ENCODE measurements around the gene RIOX2.
"Not testable (repeated sequence)": the region's sequence is repeated elsewhere in the genome, so short reads cannot be mapped to it uniquely, and the experiment has no call there.

RIOX2 gene

DNA sequence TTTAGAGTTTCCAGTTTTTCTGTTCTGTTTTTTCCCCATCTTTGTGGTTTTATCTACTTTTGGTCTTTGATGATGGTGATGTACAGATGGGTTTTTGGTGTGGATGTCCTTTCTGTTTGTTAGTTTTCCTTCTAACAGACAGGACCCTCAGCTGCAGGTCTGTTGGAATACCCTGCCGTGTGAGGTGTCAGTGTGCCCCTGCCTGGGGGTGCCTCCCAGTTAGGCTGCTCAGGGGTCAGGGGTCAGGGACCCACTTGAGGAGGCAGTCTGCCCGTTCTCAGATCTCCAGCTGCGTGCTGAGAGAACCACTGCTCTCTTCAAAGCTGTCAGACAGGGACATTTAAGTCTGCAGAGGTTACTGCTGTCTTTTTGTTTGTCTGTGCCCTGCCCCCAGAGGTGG lies 62.4 kb downstream of the RIOX2 start:
- DNase-seq: not testable (repeated sequence)

DNA sequence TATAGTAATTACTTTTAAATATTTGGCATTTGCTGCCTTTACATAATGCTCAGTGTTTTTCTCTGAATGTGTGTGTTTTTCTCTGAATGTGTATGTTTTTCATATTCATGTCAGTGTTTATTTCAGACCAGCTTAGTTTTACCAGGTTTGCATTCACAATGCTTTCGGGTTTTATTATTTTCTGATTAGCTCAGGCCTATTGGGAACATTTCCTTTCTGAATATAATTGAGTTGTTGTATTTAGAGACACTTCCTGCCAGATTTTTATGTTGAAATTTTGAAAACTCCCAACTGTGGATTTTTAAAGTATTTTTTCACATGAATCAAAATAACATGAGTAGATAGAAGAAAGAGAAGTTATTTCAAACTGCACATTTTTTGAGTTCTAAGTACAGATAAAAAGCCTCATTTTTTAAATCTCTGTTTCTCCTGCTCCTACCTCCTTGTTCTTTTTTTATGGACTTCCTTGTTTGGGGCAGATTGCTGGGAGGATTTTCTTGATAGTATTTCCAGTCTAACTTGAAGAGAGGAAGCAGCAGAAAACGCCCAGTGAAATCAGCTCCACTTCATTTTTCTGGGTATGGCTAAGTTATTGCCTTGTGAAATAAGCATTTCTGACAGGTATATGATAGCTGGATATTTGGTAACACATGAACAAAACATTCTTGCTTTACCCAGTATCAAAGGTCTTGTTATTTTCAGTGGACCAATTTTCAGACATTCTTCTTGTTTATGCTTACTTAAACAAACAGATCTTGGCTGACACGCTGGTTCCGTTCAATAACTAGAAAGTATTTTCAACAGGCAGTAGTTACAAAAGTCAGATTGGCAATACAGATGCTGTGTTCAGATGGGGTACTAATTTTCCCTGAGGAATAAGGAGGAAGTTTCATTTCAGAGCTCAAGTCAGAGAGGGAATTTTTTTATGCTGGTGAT lies 70.7 kb downstream of the RIOX2 start:
- no peak for DNase-seq

DNA sequence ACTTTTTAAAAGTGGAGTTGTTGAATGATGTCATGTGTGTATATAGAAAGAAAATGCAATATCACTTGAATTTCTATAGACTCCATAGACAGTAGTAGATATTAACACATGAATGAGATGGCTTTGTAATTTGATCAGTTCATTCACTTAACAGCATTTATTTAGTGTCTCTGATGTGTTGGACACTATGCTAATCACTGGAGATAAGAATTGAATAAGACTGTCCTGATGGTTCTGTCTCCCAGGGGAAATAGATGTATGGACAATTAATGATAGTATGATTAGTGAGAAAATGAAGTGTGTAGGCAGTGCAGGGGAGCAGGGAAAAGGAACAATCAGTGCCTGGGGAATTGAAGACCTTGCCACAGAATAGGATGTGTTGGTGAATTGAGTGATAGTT lies 72.9 kb downstream of the RIOX2 start:
- DNase-seq: no peak

DNA sequence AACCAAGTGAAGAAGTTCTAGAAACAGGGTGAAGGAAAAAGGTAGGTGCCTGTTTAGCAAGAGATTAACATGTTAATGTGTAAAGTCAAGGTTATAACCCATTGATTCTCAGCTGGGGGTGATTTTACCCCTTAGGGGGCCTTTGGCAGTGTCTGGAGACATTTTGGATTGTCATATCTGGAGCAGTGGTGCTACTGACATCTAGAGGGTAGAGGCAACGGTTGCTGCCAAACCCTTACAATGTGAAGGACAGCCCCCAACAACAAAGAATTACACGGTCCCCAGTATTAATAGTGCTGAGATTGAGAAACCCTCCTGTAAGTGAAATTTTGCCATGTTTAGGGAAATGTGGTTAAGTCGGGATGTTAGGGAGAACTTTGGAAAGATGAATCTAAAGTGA lies 75.7 kb downstream of the RIOX2 start:
- DNase-seq: no peak

DNA sequence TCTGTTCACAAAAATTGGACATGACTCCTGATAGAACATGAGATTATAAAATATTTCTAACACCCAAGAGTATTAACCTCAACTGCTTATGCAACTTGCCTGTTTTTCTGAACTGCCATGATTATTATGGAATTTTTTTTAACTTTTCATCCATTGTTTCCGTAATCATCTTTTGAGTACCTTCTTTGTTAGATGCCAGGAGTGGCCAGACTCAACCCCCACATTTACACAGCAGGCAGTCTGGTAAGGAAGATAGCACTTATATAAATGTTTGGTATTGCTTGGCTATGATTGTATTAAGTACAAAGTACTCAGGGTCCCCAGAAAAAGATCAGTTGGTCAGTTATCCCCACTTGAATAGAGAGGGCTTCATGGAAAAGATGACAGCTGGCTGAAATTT lies 76.1 kb downstream of the RIOX2 start:
- no peak for DNase-seq

DNA sequence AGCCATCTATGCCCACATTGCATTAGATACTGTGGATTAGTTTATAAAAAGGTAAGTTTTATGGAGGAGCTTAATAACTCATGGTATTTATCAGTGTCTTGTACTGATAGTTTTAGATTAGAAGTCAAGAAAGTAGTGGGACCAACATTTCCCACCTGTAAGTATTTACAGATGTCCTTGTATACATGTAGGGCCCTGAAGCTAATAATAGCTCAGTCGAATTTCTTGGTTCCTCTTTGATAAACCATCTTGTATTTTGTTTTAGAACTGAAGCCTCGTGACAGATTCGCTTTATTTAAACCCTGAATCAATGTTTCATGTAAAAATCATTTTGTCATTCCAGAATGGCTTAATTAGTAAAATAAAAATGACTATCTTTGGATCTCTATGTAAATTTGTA lies 77.0 kb downstream of the RIOX2 start:
- no peak for DNase-seq

DNA sequence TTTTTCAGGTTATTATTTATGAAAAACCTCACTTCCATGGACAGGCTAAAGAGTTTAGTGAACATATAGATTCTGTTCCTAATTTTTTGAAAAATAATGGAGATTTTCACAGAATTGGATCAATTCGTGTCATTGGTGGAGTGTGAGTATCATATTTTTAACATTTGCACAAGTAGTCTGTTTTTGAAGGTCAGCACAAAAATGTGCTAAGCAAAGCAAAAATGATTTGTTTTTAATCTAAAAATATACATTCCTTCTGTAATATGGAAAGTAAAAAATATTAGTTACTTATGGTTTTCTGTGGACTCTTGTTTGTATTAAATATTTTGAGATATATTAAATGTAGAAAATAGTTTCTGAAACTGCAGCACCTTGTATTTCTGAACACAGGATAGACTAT lies 79.4 kb downstream of the RIOX2 start:
- DNase-seq: no peak
